Frontal cortex (tissue), 4 donors: ENCODE measurements around the gene CDH4. TPM values are rescaled to one million over a fixed set of nuclear protein-coding genes. Genes with fewer than 3 reads are reported as not detected.

Source experiments
- DNase-seq, 2 donors: peaks; one replicate each; pipeline ENCODE4 v3.0.0; 2012; ENCODE audit warnings: low spot score in 2 of 2
- FAIRE-seq: peaks from 2 replicates; lab custom pipeline; 2012; peaks lifted over from hg19 to GRCh38; lab: Jason Lieb, UNC
- total RNA-seq: library from RNA; depleted of rRNA; stranded (reverse); fragments of >200 nt; gene quantifications from one replicate; pipeline ENCODE4 v1.2.3, GENCODE V29; 2014
- donor health status: control.
- donor health status: control.
- donor health status: control.

The CDH4 gene
- total RNA-seq, 1 donor from 2014 or later = 22.8 TPM

DNA sequence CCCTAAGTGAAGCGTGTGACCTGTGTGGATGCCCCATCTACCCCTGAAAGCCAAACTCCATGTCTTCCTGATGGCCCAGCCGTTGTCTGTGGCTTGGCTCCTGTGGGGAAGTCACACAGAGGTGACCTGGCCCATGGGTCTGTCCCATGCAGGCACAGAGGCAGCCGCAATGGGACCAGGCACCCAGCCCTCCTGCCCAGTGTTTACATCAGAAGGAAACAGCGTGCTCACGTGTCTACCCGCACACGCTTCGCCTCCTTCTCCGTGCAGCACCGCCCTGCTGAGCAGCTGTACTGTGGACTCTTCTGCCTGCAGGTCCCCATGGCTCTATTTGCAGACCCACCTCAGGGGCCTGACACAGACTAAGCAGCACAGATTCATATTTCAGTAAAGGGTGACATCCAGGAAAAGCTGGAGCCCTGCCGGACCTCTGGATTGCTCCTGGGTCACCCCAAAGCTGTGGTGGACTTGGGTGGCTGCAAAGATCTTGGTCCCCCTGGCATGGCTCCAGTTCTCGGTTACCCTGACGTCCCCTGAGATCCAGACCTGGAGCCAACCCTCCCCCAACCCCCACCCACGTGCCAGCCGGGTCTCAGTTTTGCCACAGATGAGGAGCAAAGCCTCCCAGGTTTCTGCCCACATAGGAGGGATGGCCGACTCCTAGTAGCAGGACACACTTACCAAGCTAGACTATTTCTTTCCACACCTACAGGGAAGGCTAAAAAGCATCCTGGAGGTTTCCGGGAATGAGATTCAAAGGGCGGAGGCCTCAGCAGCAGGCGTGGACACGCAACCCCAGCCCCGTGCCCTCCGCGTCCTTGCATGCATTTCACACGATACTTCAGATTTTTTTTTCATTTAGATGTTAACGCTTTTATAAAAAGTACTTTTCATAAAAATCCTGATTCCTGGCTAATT lies 120.3 kb downstream of the CDH4 start:
- DNase-seq = no peak
- no peak for FAIRE-seq

- FAIRE-seq (no peak), DNase-seq (no peak)
Measured at GRCh38 chr20:61373055-61373399, 121.0 kb downstream of the CDH4 start.

DNA sequence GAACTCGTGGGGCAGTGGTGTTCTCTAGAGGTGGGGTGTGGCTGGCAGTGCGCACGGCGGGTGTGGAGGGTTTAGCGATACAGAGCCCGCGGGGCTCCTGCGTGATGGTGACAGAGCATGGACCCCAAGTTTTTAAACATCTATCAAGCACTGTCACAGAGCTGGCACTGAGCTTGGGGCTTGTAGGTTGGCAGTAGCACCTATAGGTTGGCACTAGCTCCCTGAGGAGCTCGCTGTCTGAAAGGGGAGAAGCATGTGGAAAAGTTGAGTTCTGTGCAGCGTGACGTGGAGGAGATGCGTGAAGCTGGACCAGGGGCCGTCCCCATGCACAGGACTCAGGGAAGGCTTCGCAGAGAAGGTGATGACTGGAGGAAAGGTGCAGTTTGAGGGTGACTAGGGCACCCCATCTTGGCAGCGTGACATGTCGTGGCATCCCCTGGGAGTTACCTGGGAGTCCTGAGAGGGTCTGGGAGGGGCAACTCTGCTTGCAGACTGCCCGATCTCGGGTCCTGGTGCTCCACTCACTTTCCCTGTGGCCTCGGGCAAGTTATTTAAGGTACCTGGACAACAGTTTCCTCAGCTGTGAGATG lies 122.0 kb downstream of the CDH4 start:
- FAIRE-seq = no peak
- no peak for DNase-seq

DNA sequence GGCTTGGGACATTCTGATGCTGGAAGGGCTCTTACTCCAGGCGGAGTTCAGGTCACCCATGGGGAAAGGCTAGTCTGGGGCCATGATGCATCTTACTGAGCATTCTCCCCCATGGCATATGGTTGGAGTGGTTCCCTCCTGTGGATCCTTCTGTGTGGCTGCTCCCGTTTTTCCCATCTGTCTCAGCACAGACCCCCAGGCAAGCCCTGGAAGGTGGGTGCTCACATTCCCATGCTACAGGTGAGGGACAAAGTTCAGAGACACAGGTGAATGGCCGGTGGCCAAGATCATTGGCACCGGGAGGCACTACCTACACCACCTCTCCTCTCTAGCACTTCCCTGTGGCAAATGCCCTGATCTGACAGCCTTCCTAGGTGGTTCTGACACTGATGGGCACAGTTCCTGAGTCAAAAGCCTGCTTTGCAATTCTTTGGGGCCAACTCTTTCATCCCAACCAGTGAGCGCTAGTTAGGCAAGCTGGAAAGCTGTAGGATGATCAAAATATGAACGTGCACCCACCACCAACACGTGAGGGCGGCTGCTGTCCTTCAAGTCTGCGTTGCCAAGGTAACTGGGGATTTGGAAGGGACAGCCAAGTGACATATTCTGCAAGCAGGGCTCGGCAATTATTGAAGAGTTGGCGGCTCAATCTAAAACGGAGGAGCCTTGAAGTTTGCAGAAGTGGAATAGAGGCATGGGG lies 124.6 kb downstream of the CDH4 start:
- DNase-seq (no peak), FAIRE-seq (no peak)

- FAIRE-seq (no peak), DNase-seq (no peak)
Measured at GRCh38 chr20:61378694-61379355, 126.8 kb downstream of the CDH4 start.

DNA sequence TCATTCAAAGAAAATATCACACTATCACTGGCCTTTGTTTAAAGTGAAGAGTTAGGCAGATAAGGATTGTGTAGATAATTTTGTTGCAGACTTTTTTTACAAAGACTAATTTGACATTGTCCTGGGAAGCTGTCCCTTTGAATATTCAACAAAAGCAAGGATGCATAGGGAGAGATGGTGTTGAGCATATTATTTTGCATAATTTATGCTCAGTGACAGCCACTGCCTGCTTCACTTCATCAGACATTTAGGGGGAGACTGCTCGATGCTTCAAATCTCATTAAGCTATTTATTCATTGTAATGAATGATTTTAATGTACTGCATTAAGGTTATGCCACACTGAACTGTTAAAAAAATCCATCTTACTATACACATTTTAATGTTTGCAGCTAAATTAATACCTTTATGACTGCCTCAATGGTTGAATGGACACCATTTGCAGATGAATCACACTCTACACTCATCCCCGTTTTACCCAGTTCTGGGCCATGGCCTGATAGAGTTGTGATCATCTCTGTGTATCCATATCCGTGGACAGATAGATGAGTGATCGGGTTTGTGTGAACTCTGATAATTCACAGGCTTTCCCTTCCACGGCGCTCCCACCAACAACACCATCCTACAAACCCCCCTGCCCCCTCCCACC lies 128.0 kb downstream of the CDH4 start:
- DNase-seq (no peak), FAIRE-seq (no peak)

DNA sequence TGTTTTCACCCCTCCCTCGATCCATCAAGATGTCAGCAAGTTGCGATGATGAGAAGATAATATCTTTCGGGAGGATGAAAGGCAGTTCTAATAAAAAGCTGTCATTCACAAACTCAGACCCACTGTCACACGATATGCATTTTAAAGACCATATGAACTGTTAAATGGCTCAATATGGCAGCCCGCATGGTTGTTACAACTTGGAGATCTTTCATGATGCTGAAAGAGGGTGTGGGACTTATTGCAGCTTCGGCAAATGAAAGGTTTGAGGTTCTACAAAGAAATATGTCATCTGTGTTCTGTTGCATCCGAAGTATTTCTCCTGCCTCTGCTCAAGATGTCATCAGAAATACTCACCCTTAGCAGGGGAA lies 128.5 kb downstream of the CDH4 start:
- DNase-seq = no peak
- no peak for FAIRE-seq

- FAIRE-seq = no peak
- no peak for DNase-seq
Measured at GRCh38 chr20:61382194-61382593, 130.1 kb downstream of the CDH4 start.

DNA sequence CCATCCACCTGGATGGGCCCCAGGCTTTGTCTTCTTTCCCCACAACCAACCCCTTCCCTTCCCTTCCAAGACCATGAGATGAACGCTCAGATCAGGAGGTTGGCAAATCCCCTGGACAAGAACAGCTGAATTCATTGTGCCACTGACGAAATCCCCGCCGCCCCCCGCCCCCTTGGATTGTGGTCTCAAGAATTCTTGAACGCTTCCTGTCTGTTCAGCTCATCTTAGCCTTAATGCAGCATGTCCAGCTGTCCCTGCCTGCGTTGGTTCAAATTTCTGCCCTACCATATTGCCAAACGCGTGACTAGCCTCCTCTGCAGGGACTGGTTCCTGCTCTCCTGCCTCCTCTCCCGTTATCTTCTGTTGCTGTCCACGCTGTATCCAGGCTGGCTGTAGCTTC lies 133.2 kb downstream of the CDH4 start:
- FAIRE-seq = no peak
- DNase-seq = no peak

- no peak for FAIRE-seq
- DNase-seq = no peak
Measured at GRCh38 chr20:61385731-61386130, 133.7 kb downstream of the CDH4 start.

DNA sequence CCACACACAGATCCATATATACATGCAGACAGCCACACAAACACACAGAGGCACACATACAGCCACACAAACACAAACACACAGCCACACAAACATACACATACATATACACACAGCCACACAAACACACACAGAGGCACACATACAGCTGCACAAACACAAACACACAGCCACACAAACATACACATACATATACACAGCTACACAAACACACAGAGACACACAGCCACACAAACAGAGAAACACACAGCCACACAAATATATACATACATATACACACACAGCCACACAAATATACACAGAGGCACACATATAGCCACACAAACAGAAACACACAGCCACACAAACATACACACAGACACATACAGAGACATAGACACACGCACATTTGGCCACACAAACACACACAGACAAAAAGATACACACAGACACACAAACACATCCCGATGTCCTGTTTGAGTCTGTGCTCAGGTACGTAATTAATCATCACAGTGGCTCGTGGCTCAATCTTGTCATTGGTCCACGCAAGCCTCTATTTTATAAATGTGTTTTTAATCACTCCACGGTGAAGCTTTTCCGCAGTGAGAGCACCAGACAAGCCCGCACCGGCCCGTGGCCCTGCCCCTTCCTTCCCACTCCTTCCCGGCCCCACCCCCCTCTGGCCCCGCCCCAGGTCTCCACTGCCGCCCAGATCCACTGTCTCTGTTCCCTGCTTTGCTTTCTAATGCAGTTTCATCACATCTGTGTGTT lies 135.3 kb downstream of the CDH4 start:
- DNase-seq = peak in 1 of 2 donors; percentile 48
- FAIRE-seq = no peak

- DNase-seq = no peak
- no peak for FAIRE-seq
Measured at GRCh38 chr20:61387954-61388348, 135.9 kb downstream of the CDH4 start.

DNA sequence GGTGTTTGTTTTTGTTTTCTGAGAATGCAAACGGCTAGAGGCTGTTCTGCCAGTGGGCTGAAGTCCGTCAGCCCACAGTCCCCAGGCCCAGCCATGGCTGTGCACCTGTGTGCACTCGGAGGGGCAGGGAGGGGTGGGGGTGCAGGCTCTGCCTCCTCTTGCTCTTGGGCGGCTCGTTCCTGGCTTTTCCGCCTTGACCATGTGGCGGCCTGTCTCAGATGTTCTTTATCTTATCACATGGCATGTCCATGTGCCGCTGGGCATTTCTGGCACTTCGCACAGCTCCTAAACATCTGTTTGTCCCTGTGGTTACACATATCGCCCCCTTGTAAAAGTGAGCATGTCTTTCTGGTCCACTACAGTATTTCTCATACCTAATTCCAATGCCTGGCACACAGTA lies 137.0 kb downstream of the CDH4 start:
- FAIRE-seq (no peak), DNase-seq (no peak)

DNA sequence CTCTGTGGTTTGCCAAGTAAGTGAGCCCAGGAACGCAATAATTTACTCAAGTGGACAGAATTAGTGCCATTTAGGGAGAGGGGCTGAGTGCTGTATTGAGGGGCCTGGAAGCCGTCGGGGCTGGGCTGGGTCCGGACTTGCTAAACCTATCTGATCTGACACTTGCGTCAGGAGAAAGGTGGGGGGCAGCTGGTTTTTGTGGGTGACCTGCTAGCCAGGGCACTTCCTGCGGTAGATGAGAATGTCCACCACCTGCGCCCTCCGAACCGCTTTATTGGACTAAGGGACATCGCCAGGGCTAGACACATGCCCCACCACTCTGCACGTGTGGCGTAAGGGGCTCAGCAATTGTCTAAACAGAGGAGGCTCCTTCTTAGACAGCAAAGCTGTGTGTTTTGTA lies 139.1 kb downstream of the CDH4 start:
- DNase-seq = no peak
- FAIRE-seq = no peak

DNA sequence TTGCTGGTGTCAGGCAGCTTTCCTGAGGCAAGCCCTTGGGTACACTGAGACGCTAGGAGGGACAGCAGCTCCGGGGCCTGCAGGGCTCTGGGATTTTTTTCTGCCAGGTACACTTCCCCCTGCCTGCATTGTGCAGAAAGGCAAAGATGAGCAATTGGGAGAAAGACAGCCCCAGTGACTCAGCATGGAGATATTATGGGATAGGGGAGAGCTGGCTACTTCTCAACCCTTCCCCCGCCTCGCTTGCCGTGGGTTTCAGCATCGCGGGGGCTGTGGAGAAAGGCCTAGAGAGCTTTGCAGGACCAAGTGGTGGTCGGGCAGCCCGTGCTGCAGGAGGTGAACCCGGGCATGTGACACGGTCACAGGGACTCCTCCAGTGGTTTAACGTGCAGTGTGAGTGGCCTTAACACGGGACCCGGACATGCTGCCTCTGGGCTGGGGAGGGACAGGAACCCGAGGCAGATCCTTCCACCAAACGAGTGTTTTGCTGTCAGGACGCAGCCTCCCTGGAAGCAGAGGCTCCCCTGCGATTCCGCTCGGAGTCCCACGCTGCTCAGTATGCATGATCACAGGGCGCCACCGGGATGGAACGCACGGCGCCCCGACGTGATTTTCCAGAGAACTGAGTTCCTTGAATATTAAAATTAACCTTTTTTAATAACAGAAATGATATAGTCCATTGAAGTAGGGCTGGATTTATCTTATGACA lies 139.9 kb downstream of the CDH4 start:
- FAIRE-seq = no peak
- no peak for DNase-seq

DNA sequence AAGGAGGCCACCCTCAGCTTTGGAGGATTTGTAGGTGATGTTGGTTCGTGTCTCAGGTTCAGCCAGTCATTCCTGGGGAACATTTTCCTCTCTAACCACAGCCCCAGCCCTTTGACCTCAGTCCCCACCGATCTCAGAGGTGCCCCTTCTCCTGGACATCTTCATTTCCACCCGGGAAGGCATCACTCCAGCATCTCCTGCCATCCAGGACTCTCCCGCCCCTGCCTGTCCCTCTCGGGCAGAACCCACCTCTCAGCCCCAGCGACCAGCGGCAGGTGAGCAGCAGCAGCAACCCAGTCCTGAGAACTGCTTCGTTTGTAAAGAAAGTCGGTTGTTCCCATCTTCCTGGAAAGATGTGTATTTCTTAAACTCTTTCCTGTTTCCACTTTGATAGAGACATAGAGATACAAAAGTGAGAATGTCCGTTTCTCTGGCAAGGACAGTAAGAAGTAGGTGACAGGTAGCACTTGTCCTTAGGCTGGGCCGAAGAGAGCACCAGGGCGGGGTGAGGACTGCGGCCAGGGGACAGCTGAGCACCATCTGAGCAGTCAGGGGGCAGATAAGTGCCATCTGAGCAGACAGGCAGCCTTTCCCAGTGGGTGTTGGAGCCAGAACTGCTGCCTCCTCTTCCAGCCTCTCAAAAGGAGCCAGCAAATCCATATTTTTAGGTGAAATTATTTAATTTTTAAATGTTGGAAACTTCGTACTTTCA lies 142.2 kb downstream of the CDH4 start:
- no peak for FAIRE-seq
- DNase-seq = no peak

DNA sequence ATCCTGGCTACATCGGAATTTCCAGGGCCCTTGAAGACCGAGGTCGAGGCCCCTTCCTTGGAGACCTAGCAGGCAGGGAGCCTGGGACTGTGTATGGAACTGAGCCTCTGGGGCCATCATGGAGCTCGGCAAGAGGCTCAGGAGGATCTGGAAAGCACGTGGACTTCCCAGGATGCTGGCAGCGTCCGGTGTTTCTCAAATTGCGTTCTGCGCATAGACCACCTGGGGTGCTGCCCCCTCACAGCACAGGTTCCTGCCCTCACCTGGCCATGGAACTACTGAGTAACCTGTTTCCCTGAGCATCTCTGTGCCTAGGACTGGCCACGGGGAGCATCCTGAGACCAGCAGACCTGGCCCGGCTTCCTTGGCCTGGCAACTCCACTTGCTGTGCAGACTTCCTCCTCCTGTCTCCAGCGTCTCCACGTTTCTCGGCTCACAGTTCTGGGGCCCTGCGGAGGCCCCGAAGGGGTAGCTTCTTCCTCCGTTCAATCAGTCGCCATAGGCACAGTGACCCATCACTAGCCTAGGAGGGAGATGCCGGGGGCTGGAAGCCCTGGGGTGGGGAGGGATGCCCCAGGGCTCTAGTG lies 144.3 kb downstream of the CDH4 start:
- FAIRE-seq = no peak
- no peak for DNase-seq

- DNase-seq (no peak), FAIRE-seq (no peak)
Measured at GRCh38 chr20:61397146-61397545, 145.1 kb downstream of the CDH4 start.
